K562 (cell line): ENCODE results near the gene SLAMF6. TPM values are rescaled to one million over a fixed set of nuclear protein-coding genes. Genes with fewer than 3 reads are reported as not detected.

Experiments
- BCOR ChIP-seq: fragments of 450-650 bp; IDR thresholded peaks from 2 replicates; pipeline ENCODE4 v1.6.1; 2016
- CEBPG ChIP-seq, 3 experiments: fragments of 200-800 bp in 1 of 3; sonication (Bioruptor generic) in 1 of 3; sonication (generic) in 1 of 3; formaldehyde crosslinking in 1 of 3; IDR thresholded peaks in 2 of 3; conservative IDR thresholded peaks in 1 of 3; 2 replicates each; pipeline versions ENCODE4 v1.6.1 to v1.8.0; 2016 to 2022; ENCODE audit warnings: missing compliant biosample characterization in 2 of 3, missing genetic modification characterization in 2 of 3, mild to moderate bottlenecking in 1 of 3, missing genetic modification reagents in 1 of 3
- CHCHD3 ChIP-seq: fragments of 250-450 bp; sonication (Bioruptor Pico); IDR thresholded peaks from 2 replicates; pipeline ENCODE4 v2.1.2; 2022; ENCODE audit warnings: mild to moderate bottlenecking
- CSDE1 ChIP-seq, 2 experiments: fragments of 450-650 bp; IDR thresholded peaks; 2 replicates each; pipeline ENCODE4 v1.6.1; 2016; ENCODE audit warnings: mild to moderate bottlenecking in 1 of 2
- CTCF ChIP-seq, 3 experiments: IDR thresholded peaks in 2 of 3; conservative IDR thresholded peaks in 1 of 3; 2 replicates each; pipeline ENCODE4 v1.5.1; 2011 to 2012; ENCODE audit warnings: low read length in 3 of 3, mild to moderate bottlenecking in 3 of 3, control low read depth in 2 of 3, improper control_type of control experiment in 1 of 3, inconsistent platforms in 1 of 3, low read depth in 1 of 3, mixed read lengths in 1 of 3, moderate library complexity in 1 of 3; ENCODE audit not compliant: insufficient read depth in 2 of 3
- DIDO1 ChIP-seq: fragments of 450-650 bp; IDR thresholded peaks from 2 replicates; pipeline ENCODE4 v1.6.1; 2016; ENCODE audit warnings: low read depth, missing biosample characterization, missing genetic modification characterization
- ETV1 ChIP-seq: fragments of 450-650 bp; conservative IDR thresholded peaks from 2 replicates; pipeline ENCODE4 v1.6.1; 2016; ENCODE audit warnings: missing genetic modification characterization, control low read depth, low read depth, missing compliant biosample characterization
- HDAC3 ChIP-seq: fragments of 450-650 bp; IDR thresholded peaks from 2 replicates; pipeline ENCODE4 v1.6.1; 2018; ENCODE audit warnings: borderline replicate concordance, mild to moderate bottlenecking, moderate library complexity; ENCODE audit not compliant: partially characterized antibody
- MYBL2 ChIP-seq, 2 experiments: fragments of 450-650 bp in 1 of 2; sonication (generic) in 1 of 2; formaldehyde crosslinking in 1 of 2; IDR thresholded peaks; 2 replicates each; pipeline versions ENCODE4 v1.6.1 to v1.8.1; 2017 to 2022; ENCODE audit warnings: borderline replicate concordance in 1 of 2, inconsistent platforms in 1 of 2, low read depth in 1 of 2, mild to moderate bottlenecking in 1 of 2, missing genetic modification reagents in 1 of 2, moderate library complexity in 1 of 2
- PYGO2 ChIP-seq: fragments of 450-650 bp; IDR thresholded peaks from 2 replicates; pipeline ENCODE4 v1.6.1; 2016; ENCODE audit warnings: mild to moderate bottlenecking, missing genetic modification characterization, moderate library complexity, missing compliant biosample characterization
- RUNX1 ChIP-seq: sonication (generic); IDR thresholded peaks from 2 replicates; pipeline ENCODE4 v1.6.1; 2016; ENCODE audit warnings: antibody characterized with exemption, low read depth
- SMC3 ChIP-seq: conservative IDR thresholded peaks from 2 replicates; pipeline ENCODE4 v1.6.1; 2011; ENCODE audit warnings: low read depth, low read length, improper control_type of control experiment; ENCODE audit not compliant: insufficient read depth
- TCF7 ChIP-seq: sonication (generic); IDR thresholded peaks from 2 replicates; pipeline ENCODE4 v1.6.1; 2016; ENCODE audit warnings: antibody characterized with exemption, borderline replicate concordance
- ZNF239 ChIP-seq: fragments of 250-450 bp; sonication (Bioruptor Pico); IDR thresholded peaks from 2 replicates; pipeline ENCODE4 v1.4.0; 2020; ENCODE audit warnings: mild to moderate bottlenecking
- ZNF57 ChIP-seq: fragments of 450-650 bp; formaldehyde crosslinking; IDR thresholded peaks from 2 replicates; pipeline ENCODE4 v1.4.0; 2020; ENCODE audit warnings: mild to moderate bottlenecking, moderate library complexity
- ZNF764 ChIP-seq: fragments of 250-450 bp; sonication (Bioruptor Pico); IDR thresholded peaks from 2 replicates; pipeline ENCODE4 v1.4.0; 2020; ENCODE audit warnings: low read depth, mild to moderate bottlenecking, moderate library complexity
- ZNF830 ChIP-seq: fragments of 250-450 bp; sonication (Bioruptor Pico); IDR thresholded peaks from 2 replicates; pipeline ENCODE4 v1.5.0; 2021; ENCODE audit warnings: mild to moderate bottlenecking
- polyA plus RNA-seq, 8 experiments: library from polyadenylated mRNA; depleted of rRNA in 4 of 8; stranded (reverse) in 5 of 8; unstranded in 3 of 8; fragments of >200 nt; fragmentation: Nextera tagmentation in 2 of 8; fragmentation: Illumina TruSeq in 1 of 8; extraction: Ambion mirVana in 2 of 8; extraction: Trizol in 1 of 8; gene quantifications; 2 replicates each; pipeline versions ENCODE4 v1.2.1 to v1.2.3, GENCODE V29; 2011 to 2014; ENCODE audit warnings: inconsistent platforms in 1 of 8, missing spikeins in 1 of 8
- total RNA-seq, 7 experiments: library from RNA; depleted of rRNA in 6 of 7; stranded (reverse); fragments of >200 nt in 6 of 7; fragmentation: Illumina TruSeq in 2 of 7; extraction: Trizol in 2 of 7; gene quantifications; 2 replicates each; pipeline versions ENCODE4 v1.2.1 to v1.2.3, GENCODE V29; 2011 to 2021; ENCODE audit warnings: low replicate concordance in 1 of 7
- TF ChIP-seq, protein P1 (sequence below): fragments of 150-350 bp; conservative IDR thresholded peaks from 2 replicates; pipeline ENCODE4 v1.6.1; 2014; ENCODE audit warnings: low read length
- TF ChIP-seq, protein P2 (sequence below): sonication (generic); formaldehyde crosslinking; IDR thresholded peaks from 2 replicates; pipeline ENCODE4 v1.8.1; 2022; ENCODE audit warnings: missing genetic modification reagents
- TF ChIP-seq, protein P3 (sequence below): sonication (generic); formaldehyde crosslinking; IDR thresholded peaks from 2 replicates; pipeline ENCODE4 v1.8.1; 2023; ENCODE audit warnings: mild to moderate bottlenecking, missing genetic modification reagents

The SLAMF6 gene
- total and polyA plus RNA-seq, 9 of the 15 experiments (the other 6 are each of a cell fraction or from before 2014, with no cell fraction given), result 0.56 to 4.8 (median 1.1) TPM

GRCh38 chr1:160519642-160520435 lies 3.2 kb downstream of the SLAMF6 start (continued):
- no peak for TF ChIP-seq CHCHD3
- no peak for TF ChIP-seq CSDE1 (IDR thresholded peaks at IDR 0.05)
- no peak for TF ChIP-seq HDAC3
- TF ChIP-seq BCOR, result no peak
- peak; percentile 78 for TF ChIP-seq MYBL2 (IDR thresholded peaks at IDR 0.05; ENCODE audit: low read depth)
- TF ChIP-seq MYBL2 (CRISPR knock-in tag; IDR thresholded peaks at IDR 0.05; ENCODE audit: borderline replicate concordance), result no peak
- TF ChIP-seq TCF7, result no peak
- TF ChIP-seq, protein P1, sequence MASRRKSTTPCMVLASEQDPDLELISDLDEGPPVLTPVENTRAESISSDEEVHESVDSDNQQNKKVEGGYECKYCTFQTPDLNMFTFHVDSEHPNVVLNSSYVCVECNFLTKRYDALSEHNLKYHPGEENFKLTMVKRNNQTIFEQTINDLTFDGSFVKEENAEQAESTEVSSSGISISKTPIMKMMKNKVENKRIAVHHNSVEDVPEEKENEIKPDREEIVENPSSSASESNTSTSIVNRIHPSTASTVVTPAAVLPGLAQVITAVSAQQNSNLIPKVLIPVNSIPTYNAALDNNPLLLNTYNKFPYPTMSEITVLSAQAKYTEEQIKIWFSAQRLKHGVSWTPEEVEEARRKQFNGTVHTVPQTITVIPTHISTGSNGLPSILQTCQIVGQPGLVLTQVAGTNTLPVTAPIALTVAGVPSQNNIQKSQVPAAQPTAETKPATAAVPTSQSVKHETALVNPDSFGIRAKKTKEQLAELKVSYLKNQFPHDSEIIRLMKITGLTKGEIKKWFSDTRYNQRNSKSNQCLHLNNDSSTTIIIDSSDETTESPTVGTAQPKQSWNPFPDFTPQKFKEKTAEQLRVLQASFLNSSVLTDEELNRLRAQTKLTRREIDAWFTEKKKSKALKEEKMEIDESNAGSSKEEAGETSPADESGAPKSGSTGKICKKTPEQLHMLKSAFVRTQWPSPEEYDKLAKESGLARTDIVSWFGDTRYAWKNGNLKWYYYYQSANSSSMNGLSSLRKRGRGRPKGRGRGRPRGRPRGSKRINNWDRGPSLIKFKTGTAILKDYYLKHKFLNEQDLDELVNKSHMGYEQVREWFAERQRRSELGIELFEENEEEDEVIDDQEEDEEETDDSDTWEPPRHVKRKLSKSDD, result no peak
- TF ChIP-seq ETV1 (tag), result no peak
- TF ChIP-seq, protein P2, sequence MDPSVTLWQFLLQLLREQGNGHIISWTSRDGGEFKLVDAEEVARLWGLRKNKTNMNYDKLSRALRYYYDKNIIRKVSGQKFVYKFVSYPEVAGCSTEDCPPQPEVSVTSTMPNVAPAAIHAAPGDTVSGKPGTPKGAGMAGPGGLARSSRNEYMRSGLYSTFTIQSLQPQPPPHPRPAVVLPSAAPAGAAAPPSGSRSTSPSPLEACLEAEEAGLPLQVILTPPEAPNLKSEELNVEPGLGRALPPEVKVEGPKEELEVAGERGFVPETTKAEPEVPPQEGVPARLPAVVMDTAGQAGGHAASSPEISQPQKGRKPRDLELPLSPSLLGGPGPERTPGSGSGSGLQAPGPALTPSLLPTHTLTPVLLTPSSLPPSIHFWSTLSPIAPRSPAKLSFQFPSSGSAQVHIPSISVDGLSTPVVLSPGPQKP (CRISPR knock-in tag), result no peak
- TF ChIP-seq DIDO1, result no peak
- no peak for TF ChIP-seq ZNF57
- no peak for TF ChIP-seq ZNF830 (CRISPR knock-in tag)
- no peak for TF ChIP-seq SMC3
- TF ChIP-seq RUNX1, result no peak
- peak in 1 of 3 experiments; percentile 5; a peak in 2 of 6 replicates for TF ChIP-seq CTCF (IDR thresholded peaks at IDR 0.05 in 2 of 3, conservative IDR thresholded peaks at IDR 0.05 in 1 of 3; ENCODE audit: insufficient read depth in 2 of 3, low read depth in 1 of 3, low read length in 3 of 3)
- TF ChIP-seq ZNF764 (CRISPR knock-in tag), result no peak
- no peak for TF ChIP-seq CEBPG (CRISPR knock-in tag; IDR thresholded peaks at IDR 0.05)
- no peak for TF ChIP-seq CEBPG (tag; conservative IDR thresholded peaks at IDR 0.05 in 1 of 2, IDR thresholded peaks at IDR 0.05 in 1 of 2)
- TF ChIP-seq, protein P3, sequence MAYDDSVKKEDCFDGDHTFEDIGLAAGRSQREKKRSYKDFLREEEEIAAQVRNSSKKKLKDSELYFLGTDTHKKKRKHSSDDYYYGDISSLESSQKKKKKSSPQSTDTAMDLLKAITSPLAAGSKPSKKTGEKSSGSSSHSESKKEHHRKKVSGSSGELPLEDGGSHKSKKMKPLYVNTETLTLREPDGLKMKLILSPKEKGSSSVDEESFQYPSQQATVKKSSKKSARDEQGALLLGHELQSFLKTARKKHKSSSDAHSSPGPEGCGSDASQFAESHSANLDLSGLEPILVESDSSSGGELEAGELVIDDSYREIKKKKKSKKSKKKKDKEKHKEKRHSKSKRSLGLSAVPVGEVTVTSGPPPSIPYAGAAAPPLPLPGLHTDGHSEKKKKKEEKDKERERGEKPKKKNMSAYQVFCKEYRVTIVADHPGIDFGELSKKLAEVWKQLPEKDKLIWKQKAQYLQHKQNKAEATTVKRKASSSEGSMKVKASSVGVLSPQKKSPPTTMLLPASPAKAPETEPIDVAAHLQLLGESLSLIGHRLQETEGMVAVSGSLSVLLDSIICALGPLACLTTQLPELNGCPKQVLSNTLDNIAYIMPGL, result no peak
- no peak for TF ChIP-seq PYGO2 (tag)
- TF ChIP-seq ZNF239 (CRISPR knock-in tag), result no peak
